Endodermal cell (in vitro differentiated cells): ENCODE measurements around the gene PLPP3. TPM values are rescaled to one million over a fixed set of nuclear protein-coding genes. Genes with fewer than 3 reads are reported as not detected.

Experiments used
- DNase-seq: peaks from one replicate; pipeline ENCODE4 v3.0.0-alpha.2; 2017
- H3K27ac ChIP-seq: 2 replicates; pipeline ENCODE4 v1.5.1; 2013; ENCODE audit warnings: mild to moderate bottlenecking, low read depth, low read length, moderate library complexity
- H3K27me3 ChIP-seq: 2 replicates; pipeline ENCODE4 v1.6.1; 2013; ENCODE audit warnings: mild to moderate bottlenecking, low read length, moderate library complexity; ENCODE audit not compliant: insufficient read depth, control insufficient read depth, poor library complexity, severe bottlenecking
- H3K36me3 ChIP-seq: 2 replicates; pipeline ENCODE4 v1.7.0; 2013; ENCODE audit warnings: mild to moderate bottlenecking, low read length, moderate library complexity; ENCODE audit not compliant: control insufficient read depth, insufficient read depth
- H3K4me1 ChIP-seq: one replicate; pipeline ENCODE4 v1.7.0; 2013; ENCODE audit warnings: low read length; ENCODE audit not compliant: control insufficient read depth, insufficient read depth
- H3K4me3 ChIP-seq: 2 replicates; pipeline ENCODE4 v1.5.1; 2013; ENCODE audit warnings: mild to moderate bottlenecking, low read length, moderate library complexity
- H3K9ac ChIP-seq: 2 replicates; pipeline ENCODE4 v1.6.1; 2013; ENCODE audit warnings: mild to moderate bottlenecking, low read length, moderate library complexity; ENCODE audit not compliant: poor library complexity, severe bottlenecking; ENCODE audit errors: extremely low read depth
- H3K9me3 ChIP-seq: 2 replicates; pipeline ENCODE4 v1.6.1; 2013; ENCODE audit warnings: mild to moderate bottlenecking, low read length, moderate library complexity; ENCODE audit not compliant: control insufficient read depth
- H3K27ac Mint-ChIP-seq: 2 replicates; pipeline ENCODE4 v1.8.0; 2020; ENCODE audit warnings: mixed read lengths
- H3K27me3 Mint-ChIP-seq: 2 replicates; pipeline ENCODE4 v1.8.0; 2021; ENCODE audit warnings: mild to moderate bottlenecking, mixed read lengths; ENCODE audit not compliant: insufficient read depth
- H3K36me3 Mint-ChIP-seq: 2 replicates; pipeline ENCODE4 v1.8.0; 2020; ENCODE audit warnings: low read depth, mixed read lengths
- H3K4me1 Mint-ChIP-seq: 2 replicates; pipeline ENCODE4 v1.8.0; 2020; ENCODE audit warnings: mixed read lengths
- H3K4me3 Mint-ChIP-seq: 2 replicates; pipeline ENCODE4 v1.8.0; 2020; ENCODE audit warnings: mild to moderate bottlenecking, moderate library complexity, mixed read lengths
- H3K9me3 Mint-ChIP-seq: 2 replicates; pipeline ENCODE4 v1.8.0; 2020; ENCODE audit warnings: mild to moderate bottlenecking, mixed read lengths
- WGBS, 2 experiments: methylation state at CpG; one replicate each; pipeline versions ENCODE4 v1.1.5 to v1.1.7; 2013; ENCODE audit warnings: missing lambda C conversion rate in 2 of 2, mixed read lengths in 1 of 2; ENCODE audit not compliant: insufficient coverage in 1 of 2, insufficient read length in 1 of 2; 5-methylcytosine and 5-hydroxymethylcytosine counted together
- total RNA-seq, 2 donors: library from RNA; stranded (reverse); fragmentation: NEBNext Ultra II Directional in 1 of 2; extraction: Animal tissue kit (Norgen Biotek cat#: 25700) in 1 of 2; gene quantifications; 2 replicates in 1 of 2; 3 replicates in 1 of 2; pipeline ENCODE4 v1.2.1, GENCODE V29; 2021
- TF ChIP-seq, protein P1 (sequence below): fragments of 200-600 bp; sonication (generic); conservative IDR thresholded peaks from 2 replicates; pipeline ENCODE4 v1.5.0; 2021; ENCODE audit warnings: antibody characterized with exemption, mild to moderate bottlenecking

The PLPP3 gene
- total RNA-seq, 2 donors from 2014 or later, result 39.2 to 55.2 TPM

DNA sequence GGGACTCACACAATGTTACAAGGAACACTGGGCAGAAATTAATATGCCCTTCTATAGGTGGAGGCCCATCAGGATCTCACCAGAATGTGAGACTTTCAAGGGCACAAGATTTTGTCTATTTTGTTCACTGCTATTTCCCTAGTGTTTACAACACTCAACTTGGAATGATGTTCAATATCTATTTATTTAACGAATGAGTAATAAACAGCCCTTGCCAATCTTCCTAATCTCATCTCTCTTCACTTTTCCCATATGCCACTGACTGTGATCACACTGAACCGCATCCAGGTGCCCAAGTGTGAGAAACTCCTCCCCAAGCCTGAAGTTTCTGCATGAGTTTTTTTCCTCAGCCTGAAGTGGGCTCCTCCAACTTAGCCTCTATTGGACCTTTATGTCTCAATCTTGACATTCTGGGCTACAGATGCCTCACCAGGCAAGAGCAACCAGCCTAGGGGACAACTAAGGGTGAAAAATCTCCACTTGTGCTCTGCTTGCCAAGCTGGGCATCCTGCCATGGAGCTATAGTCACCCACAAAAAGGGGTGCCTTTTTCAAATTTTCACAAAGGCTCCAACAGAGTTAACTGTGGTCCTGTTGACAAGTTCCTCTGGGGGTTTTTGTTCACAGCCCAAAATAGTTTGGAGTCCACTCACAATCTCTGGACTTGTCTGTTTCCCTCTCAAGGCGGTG lies 105.6 kb downstream of the PLPP3 start:
- TF ChIP-seq, protein P1, sequence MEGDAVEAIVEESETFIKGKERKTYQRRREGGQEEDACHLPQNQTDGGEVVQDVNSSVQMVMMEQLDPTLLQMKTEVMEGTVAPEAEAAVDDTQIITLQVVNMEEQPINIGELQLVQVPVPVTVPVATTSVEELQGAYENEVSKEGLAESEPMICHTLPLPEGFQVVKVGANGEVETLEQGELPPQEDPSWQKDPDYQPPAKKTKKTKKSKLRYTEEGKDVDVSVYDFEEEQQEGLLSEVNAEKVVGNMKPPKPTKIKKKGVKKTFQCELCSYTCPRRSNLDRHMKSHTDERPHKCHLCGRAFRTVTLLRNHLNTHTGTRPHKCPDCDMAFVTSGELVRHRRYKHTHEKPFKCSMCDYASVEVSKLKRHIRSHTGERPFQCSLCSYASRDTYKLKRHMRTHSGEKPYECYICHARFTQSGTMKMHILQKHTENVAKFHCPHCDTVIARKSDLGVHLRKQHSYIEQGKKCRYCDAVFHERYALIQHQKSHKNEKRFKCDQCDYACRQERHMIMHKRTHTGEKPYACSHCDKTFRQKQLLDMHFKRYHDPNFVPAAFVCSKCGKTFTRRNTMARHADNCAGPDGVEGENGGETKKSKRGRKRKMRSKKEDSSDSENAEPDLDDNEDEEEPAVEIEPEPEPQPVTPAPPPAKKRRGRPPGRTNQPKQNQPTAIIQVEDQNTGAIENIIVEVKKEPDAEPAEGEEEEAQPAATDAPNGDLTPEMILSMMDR, result no peak

DNA sequence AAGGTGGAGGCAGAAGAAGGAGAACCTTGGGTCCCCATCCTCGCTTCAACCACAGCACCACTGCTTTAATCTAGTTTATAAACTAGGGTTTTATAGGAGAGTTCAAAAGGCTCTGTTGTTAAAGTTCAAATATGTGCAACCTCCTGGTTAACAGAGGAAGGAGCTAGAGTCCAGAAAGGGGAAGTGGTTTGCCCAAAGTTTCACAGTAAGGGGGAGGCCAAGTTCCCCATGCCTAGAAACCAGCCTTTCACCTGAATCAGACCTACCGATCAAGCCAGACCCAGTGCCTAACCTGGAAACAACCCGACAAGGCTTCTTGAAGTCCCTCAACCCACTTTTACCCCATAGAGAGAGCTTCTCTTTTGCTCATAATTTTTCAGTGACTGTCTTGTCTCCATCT lies 106.5 kb downstream of the PLPP3 start:
- Histone ChIP-seq H3K4me1 (no peaks in the 10 kb centered on the region), H3K4me3 (no peak overlapping the region)
- no peaks in the 10 kb centered on the region for H3K36me3 Mint-ChIP-seq

More for the DNA sequence above, 105.6 kb downstream of the PLPP3 start:
- Histone ChIP-seq H3K27me3 (peaks cover 9% of the 10 kb centered on the region), H3K27ac (no peak overlapping the region), H3K9ac (no peak overlapping the region), H3K4me3 (no peak overlapping the region), H3K36me3 (no peaks in the 10 kb centered on the region), H3K4me1 (no peaks in the 10 kb centered on the region), H3K9me3 (no peaks in the 10 kb centered on the region)
- 95 to 100% methylated on average over 3 of the region's 3 CpGs for WGBS, 2 experiments
- DNase-seq, result no peak
- Mint-ChIP-seq H3K27ac (no peak overlapping the region), H3K4me1 (peaks cover 15% of the 10 kb centered on the region), H3K4me3 (no peak overlapping the region), H3K36me3 (no peaks in the 10 kb centered on the region), H3K9me3 (no peaks in the 10 kb centered on the region), H3K27me3 (peaks cover 8% of the 10 kb centered on the region)

DNA sequence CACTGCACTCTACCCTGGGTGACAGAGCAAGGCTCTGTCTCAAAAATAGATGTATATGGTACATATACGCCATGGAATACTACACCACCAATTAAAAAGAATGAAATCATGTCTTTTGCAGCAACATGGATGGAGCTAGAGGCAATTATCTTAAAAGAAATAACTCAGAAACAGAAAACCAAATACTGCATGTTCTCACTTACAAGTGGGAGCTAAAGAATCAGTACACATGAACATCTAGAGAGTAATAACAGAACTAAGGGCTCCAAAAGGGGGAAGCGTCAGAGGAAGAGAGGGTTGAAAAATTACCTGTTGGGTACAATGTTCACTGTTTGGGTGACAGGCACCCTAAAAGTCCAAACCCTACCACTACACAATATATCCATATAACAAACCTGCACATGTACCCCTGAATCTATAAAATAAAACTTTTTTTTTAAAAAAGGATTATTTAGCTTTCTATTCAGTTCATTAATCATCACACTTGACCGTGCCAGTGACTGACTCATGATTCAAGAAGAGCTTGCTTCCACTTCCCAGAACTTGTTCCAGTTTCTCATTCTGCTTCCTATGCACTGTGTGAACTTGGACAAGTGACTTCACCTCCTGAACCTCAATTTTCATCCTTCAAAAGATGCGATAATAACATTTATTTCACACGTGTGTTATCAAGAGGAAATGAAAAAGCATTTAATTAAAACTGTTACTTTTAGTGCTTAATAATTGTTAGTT lies 109.6 kb downstream of the PLPP3 start:
- H3K36me3 Mint-ChIP-seq, result no peaks in the 10 kb centered on the region
- 99 to 100% methylated on average over 1 to 3 of the region's 5 CpGs for WGBS, 2 experiments
- TF ChIP-seq, protein P1, result no peak

More for the DNA sequence above, 106.5 kb downstream of the PLPP3 start:
- H3K9me3 Mint-ChIP-seq, result no peaks in the 10 kb centered on the region
- DNase-seq, result no peak
- no peaks in the 10 kb centered on the region for H3K36me3 ChIP-seq
- H3K4me1 Mint-ChIP-seq, result peaks cover 18% of the 10 kb centered on the region
- H3K27ac ChIP-seq, result no peak overlapping the region
- peaks cover 2% of the 10 kb centered on the region for H3K27me3 Mint-ChIP-seq
- no peak overlapping the region for H3K4me3 Mint-ChIP-seq
- TF ChIP-seq, protein P1, result no peak
- H3K9ac ChIP-seq, result no peak overlapping the region
- no peaks in the 10 kb centered on the region for H3K9me3 ChIP-seq
- H3K27ac Mint-ChIP-seq, result no peak overlapping the region
- H3K27me3 ChIP-seq, result peaks cover 3% of the 10 kb centered on the region
- WGBS, 2 experiments, result 94 to 100% methylated on average over 2 to 3 of the region's 3 CpGs

More for the DNA sequence above, 109.6 kb downstream of the PLPP3 start:
- no peak overlapping the region for H3K4me3 ChIP-seq
- H3K36me3 ChIP-seq, result no peaks in the 10 kb centered on the region
- H3K9me3 ChIP-seq, result no peaks in the 10 kb centered on the region
- Mint-ChIP-seq H3K9me3 (no peaks in the 10 kb centered on the region), H3K27me3 (peaks cover 2% of the 10 kb centered on the region), H3K4me3 (no peak overlapping the region), H3K4me1 (peaks cover 19% of the 10 kb centered on the region), H3K27ac (no peak overlapping the region)
- H3K27me3 ChIP-seq, result no peaks in the 10 kb centered on the region
- H3K4me1 ChIP-seq, result no peaks in the 10 kb centered on the region
- no peak overlapping the region for H3K9ac ChIP-seq
- no peak overlapping the region for H3K27ac ChIP-seq
- DNase-seq, result no peak
